HG02884 (cell line): ENCODE data around the gene SNRPB2.

Experiments
- ATAC-seq: cut with Tn5 transposase; IDR thresholded peaks from one replicate; pipeline ENCODE4 v1.9.1; 2021; ENCODE audit warnings: mild to moderate bottlenecking, moderate library complexity; ENCODE audit not compliant: unreplicated experiment

The SNRPB2 gene

GRCh38 chr20:16785226-16785625 lies 55.4 kb downstream of the SNRPB2 start:
- ATAC-seq, result no peak
